ENCODE data around the gene PF4V1.

GRCh38 chr4:73847526-73848182 lies 5.4 kb upstream of the PF4V1 start:
- TF ChIP-seq CTCF (IDR thresholded peaks at IDR 0.05; ENCODE audit: insufficient read depth, low read depth, low read length) = no peak
- no peak for TF ChIP-seq EZH2 (IDR thresholded peaks at IDR 0.05; ENCODE audit: insufficient read depth, low read length)
